PC-9 (cell line): ENCODE results near the gene C1QTNF7.

Experiments used
- CTCF ChIP-seq: fragments of 200-600 bp; sonication (generic); conservative IDR thresholded peaks from 2 replicates; pipeline ENCODE4 v1.6.1; 2017; ENCODE audit warnings: mixed run types, antibody characterized with exemption, mild to moderate bottlenecking, moderate library complexity
- EZH2 ChIP-seq: fragments of 200-600 bp; sonication (generic); IDR thresholded peaks from 2 replicates; pipeline ENCODE4 v1.8.0; 2017; ENCODE audit warnings: antibody characterized with exemption, low read depth

GRCh38 chr4:15400226-15400625 is 27.6 kb upstream of the C1QTNF7 start:
- TF ChIP-seq CTCF (no peak), EZH2 (no peak)
